ENCODE measurements around the gene TTC31.
A peak's percentile ranks its signal among the peaks of the same experiment; 100 is the strongest.

Gene TTC31

DNA sequence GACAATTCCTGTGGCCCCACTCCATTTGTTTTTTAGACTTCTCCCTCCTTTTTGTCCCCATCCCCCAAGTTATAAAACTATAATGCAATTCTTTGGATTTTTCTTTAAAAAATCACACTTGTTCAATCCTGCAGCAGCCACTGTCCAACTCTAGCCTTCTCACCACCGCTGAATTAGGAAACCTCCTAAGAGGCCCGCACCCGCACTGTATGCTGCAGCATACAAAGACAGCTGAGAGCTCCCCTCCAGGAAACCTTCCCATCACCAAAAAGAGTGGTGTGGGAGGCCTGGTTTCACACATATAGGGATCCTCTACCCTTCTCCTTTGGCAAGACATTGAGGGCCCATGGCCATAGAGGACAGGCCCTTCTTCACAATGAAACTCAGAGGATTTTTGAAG, 21.7 kb downstream of the TTC31 start:
- DNase-seq (ENCODE audit: low read depth in 2 of 2) = no peak

DNA sequence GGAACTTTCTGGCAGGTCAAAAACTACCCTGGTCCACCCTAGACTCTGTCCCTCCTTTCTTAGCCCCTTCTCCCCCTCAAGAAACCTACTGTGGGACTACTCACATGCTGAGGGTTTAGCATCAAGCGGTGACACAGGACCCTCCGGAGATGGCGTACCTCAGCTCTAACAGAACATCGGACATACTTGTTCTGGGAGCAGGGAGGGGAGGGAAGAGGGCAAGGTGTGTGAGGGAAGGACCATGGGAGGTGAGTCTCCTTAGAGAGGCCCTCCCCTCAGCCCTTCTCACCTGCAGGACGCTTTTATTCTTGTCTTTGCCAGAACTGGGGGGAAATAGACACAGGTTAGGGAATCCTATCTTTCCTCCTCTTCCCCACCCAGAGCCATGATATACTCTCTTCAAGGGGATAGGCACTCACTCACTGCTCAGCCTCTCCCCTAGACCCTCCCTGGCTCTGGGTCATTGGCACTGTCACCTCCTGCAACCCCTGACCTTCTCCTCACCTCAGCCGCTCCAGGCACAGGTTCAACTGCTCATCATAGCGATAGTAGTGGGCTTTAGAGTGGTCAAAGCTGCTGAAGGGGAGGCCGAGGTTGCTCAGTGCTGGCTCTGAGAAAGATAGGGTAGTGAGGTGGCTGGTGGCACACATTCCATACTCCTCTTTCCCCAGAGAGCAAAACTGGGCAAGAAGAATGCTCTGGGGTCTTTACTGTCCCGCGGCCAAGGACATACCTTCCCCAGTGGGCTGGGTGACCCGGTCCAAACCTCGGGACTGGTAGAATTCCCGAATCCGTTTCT, 22.8 kb downstream of the TTC31 start:
- no peak for DNase-seq (ENCODE audit: low read depth in 2 of 2)

DNA sequence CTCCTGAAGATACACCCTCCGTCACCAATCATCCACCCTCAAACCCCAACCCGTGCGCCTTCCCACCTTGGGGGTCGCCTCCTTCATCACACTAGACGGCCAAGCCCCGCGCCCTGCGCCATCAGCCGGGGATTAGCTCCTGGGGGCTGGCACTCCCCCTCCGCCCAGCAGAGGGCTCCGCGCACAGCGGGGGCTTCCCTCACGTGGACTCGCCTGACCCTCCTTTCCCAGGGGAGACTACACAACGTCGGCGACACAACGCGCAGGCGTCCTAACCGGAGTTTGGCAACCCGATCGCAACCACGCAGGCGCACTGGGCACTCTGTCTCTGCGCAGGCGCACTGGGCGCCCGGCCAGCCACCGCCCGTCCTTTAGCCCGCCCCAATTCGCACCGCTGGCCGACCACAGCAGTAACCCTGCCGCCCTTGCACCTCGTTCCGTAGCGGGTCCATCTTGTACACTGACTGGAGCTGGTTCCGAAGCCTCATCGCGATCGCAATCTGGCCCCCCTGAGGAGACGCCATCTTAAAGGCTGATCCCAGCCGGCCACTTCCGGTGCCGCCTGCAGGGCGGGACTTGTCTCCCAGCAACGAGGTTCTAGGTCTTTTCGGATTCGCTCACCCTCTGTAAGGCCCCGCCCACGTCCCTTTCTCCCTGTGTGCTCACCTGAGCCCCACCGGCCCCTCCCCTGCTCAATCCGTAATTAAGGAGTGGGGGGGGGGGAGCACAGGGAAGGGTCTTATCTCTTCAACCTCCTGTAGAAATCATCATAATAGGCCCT, 24.5 kb downstream of the TTC31 start, which contains the start of gene PCGF1:
Gene PCGF1, minus strand, starts transcription at position 551 of the 781 bp plus-strand sequence. Its CDS starts 27 bp downstream, at position 524.
- DNase-seq (ENCODE audit: low read depth in 2 of 2) = peak; percentile 95

DNA sequence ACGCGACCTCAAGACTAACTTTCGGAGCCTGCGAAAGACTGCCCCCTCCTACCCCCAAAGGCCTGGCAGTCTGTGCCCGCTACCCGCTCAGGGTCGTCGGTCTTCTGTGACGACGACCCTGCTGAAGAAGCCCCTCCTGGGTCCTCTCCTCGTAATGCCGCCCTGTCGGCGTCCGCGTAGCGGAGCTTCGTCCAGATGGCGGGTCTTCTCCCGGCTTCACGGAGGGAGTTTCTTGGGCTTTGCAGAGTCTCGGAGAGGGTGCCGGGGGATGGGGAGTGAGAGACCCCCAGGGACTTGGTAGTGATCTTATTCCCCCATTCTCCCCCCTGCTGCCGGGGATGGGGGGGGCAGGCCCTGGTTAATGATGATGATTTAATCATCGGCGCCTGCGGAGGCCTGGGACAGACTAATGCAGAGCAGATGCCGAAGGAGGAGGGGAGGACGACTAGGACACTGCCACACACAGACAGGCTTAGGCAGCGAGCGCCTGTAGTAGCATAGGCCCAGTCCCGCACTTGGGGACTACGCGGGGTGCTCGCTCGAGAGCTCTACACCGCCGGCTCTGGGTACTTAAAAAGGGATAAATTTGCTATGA, 25.1 kb downstream of the TTC31 start:
- peak; percentile 75 to 78 for DNase-seq (ENCODE audit: low read depth in 2 of 2)

DNA sequence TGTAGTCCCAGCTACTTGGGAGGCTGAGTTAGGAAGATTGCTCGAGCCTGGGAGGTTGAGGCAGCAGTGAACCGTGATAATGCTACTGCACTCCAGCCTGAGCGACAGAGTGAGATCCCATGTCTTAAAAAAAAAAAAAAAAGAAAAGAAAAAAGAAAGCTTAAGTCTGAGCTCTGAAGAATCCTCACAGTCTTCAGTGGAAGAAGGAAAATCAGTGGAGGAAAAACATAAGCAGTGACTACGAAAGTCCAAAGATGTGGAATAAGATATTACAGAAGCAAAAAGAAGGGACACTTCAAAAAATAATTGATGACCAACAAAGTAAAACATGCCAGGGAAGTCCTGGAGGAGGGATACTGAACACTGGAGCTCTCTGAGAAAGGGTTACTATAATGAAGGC, 27.4 kb downstream of the TTC31 start:
- DNase-seq (ENCODE audit: low read depth in 2 of 2) = no peak

DNA sequence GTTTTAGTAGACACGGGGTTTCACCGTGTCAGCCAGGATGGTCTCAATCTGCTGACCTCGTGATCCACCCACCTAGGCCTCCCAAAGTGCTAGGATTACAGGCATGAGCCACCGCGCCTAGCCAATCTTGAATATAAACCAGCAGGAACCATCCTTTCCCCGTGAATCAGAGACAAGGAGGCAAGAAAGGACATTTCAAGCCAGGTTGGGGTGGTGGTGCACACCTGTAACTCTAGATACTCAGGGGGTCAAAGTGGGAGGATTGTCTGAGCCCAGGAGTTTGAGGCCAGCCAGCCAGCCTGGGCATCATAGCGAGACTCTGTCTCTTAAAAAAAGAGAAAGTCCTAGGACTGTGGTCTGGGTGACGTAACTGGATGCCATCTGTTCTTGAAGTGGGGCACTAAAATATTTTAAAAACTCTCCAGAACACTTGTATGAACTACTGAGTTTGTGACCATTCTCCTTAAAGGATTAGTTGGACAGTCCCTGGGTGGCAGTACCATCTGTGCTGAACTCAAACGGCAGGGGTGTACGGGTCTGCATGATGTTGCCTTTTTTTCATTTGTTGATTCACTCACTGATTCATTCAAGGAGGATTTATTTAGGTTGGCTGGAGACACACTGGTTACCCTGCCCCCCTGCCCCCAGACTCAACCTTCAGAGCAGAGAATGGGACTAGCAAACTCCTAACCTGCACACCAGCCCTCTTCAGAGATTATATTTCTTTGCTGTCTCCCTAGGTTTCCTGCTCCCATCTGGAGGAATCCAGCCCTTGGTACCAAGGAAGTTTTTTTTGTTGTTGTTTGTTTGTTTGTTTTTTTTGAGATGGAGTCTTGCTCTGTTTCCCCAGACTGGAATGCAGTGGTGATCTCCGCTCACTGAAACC, 28.5 kb downstream of the TTC31 start:
- DNase-seq (ENCODE audit: low read depth in 2 of 2) = no peak

DNA sequence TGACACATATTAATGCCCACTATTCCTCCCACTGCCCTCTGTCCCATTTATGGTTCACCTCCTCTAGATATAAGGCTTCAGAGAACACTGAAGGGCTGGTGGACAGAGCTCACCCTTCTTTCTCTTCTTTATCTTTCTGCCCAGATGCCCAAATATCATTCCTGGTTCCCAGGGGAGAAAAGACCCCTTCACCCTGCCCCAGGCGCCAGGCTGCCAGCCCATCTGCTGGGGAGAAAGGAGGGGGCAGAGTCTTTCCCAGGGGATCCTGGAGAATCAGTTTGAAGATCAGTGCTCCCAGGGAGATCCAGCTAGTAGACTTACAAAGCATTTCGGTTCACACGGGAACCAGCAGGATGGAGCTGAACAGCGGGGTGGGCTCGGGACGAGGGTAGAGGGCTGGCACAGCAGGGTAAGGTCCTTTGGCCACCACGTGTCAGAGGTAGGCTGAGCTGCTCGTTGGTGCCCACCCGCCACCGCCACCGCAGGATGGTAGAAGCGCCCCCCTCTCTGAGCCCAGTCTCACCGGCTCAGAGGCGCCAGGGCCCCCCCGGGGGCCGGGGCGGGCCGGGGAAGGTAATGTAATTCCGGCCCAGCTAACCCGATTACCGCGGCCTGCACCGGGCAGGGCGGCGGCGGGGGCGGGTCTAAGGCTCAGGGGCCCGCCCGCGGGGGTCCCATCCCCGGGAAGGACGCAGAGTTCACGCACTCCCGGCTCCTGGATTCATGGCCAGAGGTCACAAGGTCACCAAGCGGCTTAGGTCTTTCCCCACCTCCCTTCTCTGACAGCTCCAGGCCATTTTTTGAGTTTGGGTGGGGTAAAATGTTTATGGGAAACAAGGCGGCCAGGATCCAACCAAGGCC, 30.1 kb downstream of the TTC31 start:
- no peak for DNase-seq (ENCODE audit: low read depth in 2 of 2)

DNA sequence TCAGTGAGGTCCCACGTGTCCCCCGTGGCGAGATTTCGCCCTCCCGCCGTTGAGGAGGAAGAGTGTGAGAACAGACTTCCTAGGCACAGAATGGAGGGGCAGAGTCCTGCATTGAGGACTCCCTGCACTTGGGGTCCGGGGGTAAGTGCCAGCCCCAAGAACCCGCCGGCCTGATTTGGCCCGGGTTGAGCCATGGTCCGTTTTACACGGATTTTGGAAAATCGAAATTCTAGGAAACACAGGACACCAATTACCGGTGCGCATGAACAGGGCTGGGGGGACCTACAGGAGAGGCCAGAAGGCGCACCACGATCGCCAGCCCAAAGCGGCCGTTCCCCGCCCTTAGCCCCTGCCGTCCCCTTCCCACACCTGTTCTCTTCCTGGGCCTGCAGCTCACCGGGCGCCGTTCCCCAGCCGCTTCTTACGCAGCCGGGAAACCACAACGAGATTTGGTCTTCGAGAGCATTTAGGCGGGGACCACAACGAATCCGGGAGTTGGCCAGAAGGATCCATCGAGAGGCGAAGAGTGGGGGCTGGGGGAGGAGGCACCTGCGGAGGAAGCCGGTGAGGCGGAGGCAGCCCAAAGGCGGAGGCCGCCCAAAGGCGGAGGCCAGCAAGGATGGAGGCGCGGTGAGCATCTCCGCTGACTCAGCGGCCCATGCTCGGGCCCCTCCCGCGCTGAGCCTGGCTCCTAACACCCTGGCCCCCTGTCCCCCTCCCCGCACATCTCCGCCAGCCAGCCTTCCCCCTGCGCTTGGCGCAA, 30.9 kb downstream of the TTC31 start:
- no peak for DNase-seq (ENCODE audit: low read depth in 2 of 2)

DNA sequence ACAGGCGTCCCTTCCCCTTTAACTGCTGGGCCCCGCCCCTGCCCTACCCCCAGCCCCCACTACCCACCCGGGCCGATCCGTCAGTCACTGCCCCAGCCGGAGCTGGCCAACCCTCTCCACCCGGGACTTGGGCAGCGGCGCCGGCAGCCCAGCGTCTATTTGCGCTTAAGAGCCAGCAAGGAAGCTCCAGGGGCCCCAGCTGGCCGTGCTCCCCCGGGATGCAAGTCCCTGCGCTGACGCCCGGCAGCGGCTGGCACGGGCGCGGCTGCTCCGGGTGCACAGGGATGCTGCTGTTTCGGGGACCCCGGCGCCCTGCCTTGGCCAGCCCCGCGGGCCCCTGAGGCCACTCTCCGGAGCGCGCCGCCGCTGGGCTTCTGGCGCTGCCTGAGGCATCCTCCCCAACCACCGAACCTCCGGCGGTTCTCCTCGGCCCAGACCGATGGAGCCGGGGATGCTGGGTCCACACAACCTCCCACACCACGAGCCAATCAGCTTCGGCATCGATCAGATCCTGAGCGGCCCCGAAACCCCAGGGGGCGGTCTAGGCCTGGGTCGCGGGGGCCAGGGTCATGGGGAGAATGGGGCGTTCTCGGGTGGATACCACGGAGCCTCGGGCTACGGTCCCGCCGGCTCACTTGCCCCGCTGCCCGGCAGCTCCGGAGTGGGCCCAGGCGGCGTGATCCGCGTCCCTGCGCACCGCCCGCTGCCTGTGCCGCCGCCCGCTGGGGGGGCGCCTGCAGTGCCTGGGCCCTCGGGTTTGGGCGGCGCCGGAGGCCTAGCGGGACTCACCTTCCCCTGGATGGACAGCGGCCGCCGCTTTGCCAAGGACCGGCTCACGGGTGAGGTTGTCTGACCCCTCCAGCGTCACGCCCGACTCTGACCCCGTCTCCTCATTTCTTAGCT, 31.7 kb downstream of the TTC31 start, which contains the start of gene TLX2:
Gene TLX2, plus strand, starts transcription at position 83 of the 903 bp plus-strand sequence. Its CDS starts 357 bp downstream, at position 440.
- no peak for DNase-seq (ENCODE audit: low read depth in 2 of 2)

DNA sequence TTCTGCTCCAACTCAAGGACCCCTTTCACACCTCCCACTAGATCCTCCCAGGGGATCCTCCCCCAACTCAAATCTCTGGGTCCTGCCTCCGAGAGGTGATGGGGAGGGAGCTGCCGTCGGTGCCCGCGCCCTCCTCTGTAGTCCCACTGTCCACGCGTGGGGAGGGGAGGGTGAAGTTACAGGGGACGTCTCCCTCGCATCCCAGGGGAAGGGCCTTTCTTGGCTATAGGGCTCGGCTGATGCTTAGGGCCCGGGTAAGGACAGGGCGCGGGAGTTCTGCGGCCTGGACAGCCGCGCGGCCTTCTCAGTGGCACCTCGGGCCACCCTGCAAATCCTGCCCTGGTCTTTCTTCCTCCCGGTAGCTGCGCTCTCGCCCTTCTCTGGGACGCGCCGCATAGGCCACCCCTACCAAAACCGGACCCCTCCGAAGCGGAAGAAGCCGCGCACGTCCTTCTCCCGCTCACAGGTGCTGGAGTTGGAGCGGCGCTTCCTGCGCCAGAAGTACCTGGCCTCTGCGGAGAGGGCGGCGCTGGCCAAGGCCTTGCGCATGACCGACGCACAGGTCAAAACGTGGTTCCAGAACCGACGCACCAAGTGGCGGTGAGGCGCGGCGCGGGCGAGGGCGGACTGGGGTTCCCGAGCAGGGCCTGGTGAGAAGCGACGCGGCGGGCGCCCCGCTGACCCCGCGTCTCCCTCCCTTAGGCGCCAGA, 32.5 kb downstream of the TTC31 start:
- DNase-seq (ENCODE audit: low read depth in 2 of 2) = no peak

DNA sequence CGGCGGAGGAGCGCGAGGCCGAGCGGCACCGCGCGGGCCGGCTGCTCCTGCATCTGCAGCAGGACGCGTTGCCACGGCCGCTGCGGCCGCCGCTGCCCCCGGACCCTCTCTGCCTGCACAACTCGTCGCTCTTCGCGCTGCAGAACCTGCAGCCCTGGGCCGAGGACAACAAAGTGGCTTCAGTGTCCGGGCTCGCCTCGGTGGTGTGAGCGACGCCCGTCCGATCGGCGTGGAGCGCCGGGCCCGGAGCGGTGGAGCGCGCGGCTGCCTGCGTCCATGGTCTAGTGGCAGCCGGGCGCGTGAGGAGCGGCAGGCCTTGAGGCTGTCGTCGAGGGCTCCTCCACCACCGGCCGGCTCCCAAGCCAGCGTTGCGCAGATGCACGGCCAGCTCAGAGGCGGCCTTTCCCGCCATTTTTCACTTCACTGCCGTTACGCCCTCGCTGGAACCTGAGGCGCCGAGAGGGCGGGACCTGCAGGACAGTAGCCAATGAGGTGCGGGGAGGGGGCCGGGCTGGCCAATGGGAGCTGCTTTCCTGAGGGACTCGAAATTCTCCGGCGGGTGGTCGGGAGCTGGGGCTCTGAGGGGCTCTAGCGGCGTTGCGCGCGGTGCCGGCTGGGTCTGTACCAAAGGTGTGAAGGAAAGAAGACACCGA, 33.2 kb downstream of the TTC31 start:
- no peak for DNase-seq (ENCODE audit: low read depth in 2 of 2)

DNA sequence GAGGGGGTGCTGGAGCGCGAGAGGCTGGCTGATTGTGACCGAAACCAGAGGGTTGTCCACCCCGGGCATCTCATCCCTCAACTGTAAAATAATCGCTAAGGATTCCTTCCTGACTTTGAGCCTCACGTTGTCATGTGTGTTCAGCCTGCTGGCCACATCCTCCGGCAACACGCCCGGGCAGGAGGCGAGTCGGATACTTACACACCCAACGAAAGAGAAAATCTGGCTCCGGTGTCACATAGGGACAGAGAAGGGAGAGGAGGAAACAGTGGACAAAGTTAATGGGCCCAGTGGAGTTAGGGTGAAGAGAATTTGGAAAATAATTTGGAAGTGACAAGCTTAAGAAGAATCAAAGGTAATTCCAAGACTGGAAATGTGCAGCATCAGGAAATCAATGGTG, 33.8 kb downstream of the TTC31 start:
- DNase-seq (ENCODE audit: low read depth in 2 of 2) = no peak

DNA sequence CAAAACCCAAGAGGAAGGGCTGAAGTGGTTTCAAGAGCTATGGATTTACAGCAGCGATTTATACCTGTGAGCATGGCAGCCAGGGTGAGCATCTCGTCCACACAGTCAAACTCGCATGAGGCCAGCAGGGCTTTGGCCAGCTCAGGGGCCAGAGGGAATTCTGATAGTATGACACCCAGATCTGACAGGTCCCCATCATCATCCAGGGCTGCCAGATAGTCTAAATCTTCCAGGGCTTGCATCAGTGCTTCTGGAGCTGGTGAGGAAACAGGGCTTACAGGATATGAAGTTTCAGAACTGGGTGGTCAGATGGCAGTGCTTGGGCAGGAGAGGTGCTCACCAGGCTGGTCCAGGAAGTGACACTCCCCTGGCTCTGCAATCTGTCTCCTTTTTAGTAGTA, 39.6 kb downstream of the TTC31 start:
- no peak for DNase-seq (ENCODE audit: low read depth in 2 of 2)

DNA sequence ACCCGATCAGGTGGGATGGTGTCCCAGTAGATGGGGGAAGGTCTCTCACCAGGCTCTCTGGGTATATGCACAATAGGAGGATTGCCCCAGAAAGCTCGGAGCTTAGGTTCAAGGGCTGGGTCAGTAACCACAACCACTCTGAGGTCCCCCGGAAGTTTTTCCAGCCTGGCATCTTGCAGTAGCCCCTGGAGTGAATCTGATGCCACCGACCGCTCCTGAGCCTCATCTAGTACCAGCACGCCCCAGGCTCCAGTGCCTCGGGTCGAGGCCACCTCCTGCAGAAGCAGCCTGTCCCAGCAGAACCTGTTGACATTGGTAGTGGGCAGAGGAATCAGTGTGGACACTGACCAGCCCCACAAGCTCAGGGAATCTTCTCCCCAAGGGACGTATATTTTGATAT, 41.1 kb downstream of the TTC31 start:
- no peak for DNase-seq (ENCODE audit: low read depth in 2 of 2)

DNA sequence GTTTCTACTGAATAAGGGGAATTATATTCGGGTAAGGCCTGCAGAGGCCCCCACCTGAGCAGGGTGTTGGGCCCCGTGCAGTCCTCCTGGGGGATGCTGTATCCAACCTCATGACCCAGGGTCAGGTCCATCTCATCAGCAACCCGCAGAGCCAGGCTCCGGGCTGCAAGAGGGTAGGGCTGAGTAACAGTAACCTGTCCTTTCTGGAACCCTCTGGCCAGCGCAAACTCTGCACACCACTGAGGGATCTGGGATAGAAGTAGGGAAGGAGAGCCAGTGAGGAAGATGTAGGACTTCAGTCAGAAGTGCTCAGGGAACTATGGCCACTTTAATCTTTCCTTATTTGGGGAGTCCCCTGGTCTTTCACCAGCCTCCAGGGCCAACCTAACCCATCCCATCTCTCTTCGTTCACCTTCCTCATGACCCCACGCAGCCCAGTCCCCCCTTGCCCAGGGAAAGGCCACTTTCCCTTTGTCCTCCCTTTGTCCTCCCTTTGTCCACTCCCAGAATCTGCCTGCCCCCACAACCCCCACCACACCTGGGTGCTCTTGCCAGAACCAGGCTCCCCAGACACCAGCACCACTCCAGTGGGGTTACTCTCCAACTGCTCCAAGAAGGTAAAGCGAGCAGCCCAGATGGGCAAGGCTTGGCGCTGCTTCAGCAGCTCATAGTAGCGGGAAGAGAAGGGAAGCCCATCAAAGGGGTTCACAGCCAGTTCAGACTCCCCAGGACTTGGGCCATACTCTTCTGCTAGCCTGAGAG, 42.3 kb downstream of the TTC31 start:
- no peak for DNase-seq (ENCODE audit: low read depth in 2 of 2)

DNA sequence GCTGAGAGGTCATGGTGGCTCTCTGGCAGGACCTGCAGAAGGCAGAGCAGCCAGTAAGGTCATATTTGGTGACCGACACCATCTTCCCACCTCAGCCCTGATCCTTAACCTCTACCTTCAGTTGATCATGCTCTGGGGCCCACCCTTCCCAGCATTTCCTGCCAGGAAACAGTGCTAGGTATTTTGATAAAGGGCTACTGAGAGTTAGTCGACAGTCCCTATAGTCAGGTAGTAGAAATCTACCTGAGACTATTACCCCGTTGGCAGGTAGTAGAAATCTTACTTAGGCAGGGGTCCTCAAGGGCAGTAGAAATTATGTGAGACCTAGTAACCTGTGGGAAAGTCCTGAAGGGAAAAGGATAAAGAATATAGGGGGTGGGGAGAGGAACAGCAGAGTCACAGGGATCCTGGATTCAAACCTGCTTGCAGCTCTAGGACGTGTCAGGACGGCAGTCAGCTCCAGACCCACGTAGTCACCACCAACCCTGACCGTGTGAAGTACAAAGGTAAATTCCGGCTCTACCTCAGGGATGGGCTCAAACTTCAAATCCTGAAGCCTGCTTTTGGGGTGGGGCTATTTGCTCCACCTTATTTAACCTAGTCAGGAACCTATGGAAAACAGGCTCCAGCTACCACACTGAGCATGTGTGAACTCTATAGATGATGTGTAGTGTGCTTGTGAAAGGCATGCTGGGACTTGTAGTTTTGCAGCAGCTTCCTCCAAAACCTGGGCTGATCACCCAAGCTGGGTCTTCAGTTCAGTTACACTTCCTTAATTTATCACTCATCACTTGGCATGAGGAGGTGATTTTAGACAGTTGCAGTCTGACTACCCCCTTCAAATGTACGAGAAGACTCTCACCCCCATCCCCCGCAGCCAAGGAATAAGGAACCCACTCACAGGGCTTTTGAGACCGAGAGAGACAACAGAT, 43.1 kb downstream of the TTC31 start, which contains the start of gene DQX1:
Gene DQX1, minus strand, starts transcription at position 515 of the 932 bp plus-strand sequence. Its CDS starts 502 bp downstream, at position 13.
- DNase-seq (ENCODE audit: low read depth in 2 of 2) = no peak
